ENCODE data around the gene GALNTL6. TPM values are rescaled to one million over a fixed set of nuclear protein-coding genes. Genes with fewer than 3 reads are reported as not detected.

Gene GALNTL6
- total RNA-seq, 1 donor from 2014 or later = not detected

GRCh38 chr4:172055498-172055897, 242.3 kb downstream of the GALNTL6 start:
- H3K36me3 Mint-ChIP-seq (ENCODE audit: low read depth) = no peaks in the 10 kb centered on the region
- no peaks in the 10 kb centered on the region for H3K4me1 Mint-ChIP-seq
- no peak overlapping the region for H3K27ac Mint-ChIP-seq
- H3K27me3 Mint-ChIP-seq = no peaks in the 10 kb centered on the region
- no peak overlapping the region for H3K4me3 Mint-ChIP-seq
- no peaks in the 10 kb centered on the region for H3K9me3 Mint-ChIP-seq
- DNase-seq = no peak
- intact Hi-C loops (cut with micrococcal nuclease) = no loop called here

GRCh38 chr4:172061204-172061603, 248.0 kb downstream of the GALNTL6 start:
- H3K4me1 Mint-ChIP-seq = no peaks in the 10 kb centered on the region
- H3K4me3 Mint-ChIP-seq = no peak overlapping the region
- no peak overlapping the region for H3K27ac Mint-ChIP-seq
- intact Hi-C loops (cut with micrococcal nuclease) = no loop called here
- DNase-seq = no peak
- H3K9me3 Mint-ChIP-seq = no peaks in the 10 kb centered on the region
- no peaks in the 10 kb centered on the region for H3K36me3 Mint-ChIP-seq (ENCODE audit: low read depth)
- H3K27me3 Mint-ChIP-seq = no peaks in the 10 kb centered on the region

- H3K4me3 Mint-ChIP-seq = no peak overlapping the region
- intact Hi-C loops (cut with micrococcal nuclease) = no loop called here
- no peaks in the 10 kb centered on the region for H3K9me3 Mint-ChIP-seq
- H3K36me3 Mint-ChIP-seq (ENCODE audit: low read depth) = no peaks in the 10 kb centered on the region
- no peaks in the 10 kb centered on the region for H3K4me1 Mint-ChIP-seq
- no peak for DNase-seq
- H3K27ac Mint-ChIP-seq = no peak overlapping the region
- H3K27me3 Mint-ChIP-seq = no peaks in the 10 kb centered on the region
Measured at GRCh38 chr4:172068506-172068905, 255.3 kb downstream of the GALNTL6 start.

- no peaks in the 10 kb centered on the region for H3K4me1 Mint-ChIP-seq
- intact Hi-C loops (cut with micrococcal nuclease) = no loop called here
- DNase-seq = no peak
- H3K27ac Mint-ChIP-seq = no peak overlapping the region
- H3K36me3 Mint-ChIP-seq (ENCODE audit: low read depth) = no peaks in the 10 kb centered on the region
- H3K9me3 Mint-ChIP-seq = no peaks in the 10 kb centered on the region
- no peak overlapping the region for H3K4me3 Mint-ChIP-seq
- no peaks in the 10 kb centered on the region for H3K27me3 Mint-ChIP-seq
Measured at GRCh38 chr4:172073590-172073989, 260.4 kb downstream of the GALNTL6 start.

- H3K4me3 Mint-ChIP-seq = no peak overlapping the region
Measured at GRCh38 chr4:172083272-172083671, 270.1 kb downstream of the GALNTL6 start.

GRCh38 chr4:172088556-172088955, 275.4 kb downstream of the GALNTL6 start:
- no peaks in the 10 kb centered on the region for H3K36me3 Mint-ChIP-seq (ENCODE audit: low read depth)
- intact Hi-C loops (cut with micrococcal nuclease) = no loop called here
- no peaks in the 10 kb centered on the region for H3K4me1 Mint-ChIP-seq
- no peak overlapping the region for H3K27ac Mint-ChIP-seq
- no peak overlapping the region for H3K4me3 Mint-ChIP-seq
- H3K9me3 Mint-ChIP-seq = no peaks in the 10 kb centered on the region
- H3K27me3 Mint-ChIP-seq = no peaks in the 10 kb centered on the region
- no peak for DNase-seq

More at GRCh38 chr4:172083272-172083671, 270.1 kb downstream of the GALNTL6 start:
- intact Hi-C loops (cut with micrococcal nuclease) = no loop called here
- no peaks in the 10 kb centered on the region for H3K9me3 Mint-ChIP-seq
- H3K36me3 Mint-ChIP-seq (ENCODE audit: low read depth) = no peaks in the 10 kb centered on the region
- no peak overlapping the region for H3K27ac Mint-ChIP-seq
- DNase-seq = no peak
- no peaks in the 10 kb centered on the region for H3K27me3 Mint-ChIP-seq
- no peaks in the 10 kb centered on the region for H3K4me1 Mint-ChIP-seq

- no peak for DNase-seq
- H3K27me3 Mint-ChIP-seq = no peaks in the 10 kb centered on the region
- H3K27ac Mint-ChIP-seq = no peak overlapping the region
- H3K9me3 Mint-ChIP-seq = peaks cover 3% of the 10 kb centered on the region
- no peaks in the 10 kb centered on the region for H3K4me1 Mint-ChIP-seq
- intact Hi-C loops (cut with micrococcal nuclease) = no loop called here
- H3K4me3 Mint-ChIP-seq = no peak overlapping the region
- no peaks in the 10 kb centered on the region for H3K36me3 Mint-ChIP-seq (ENCODE audit: low read depth)
Measured at GRCh38 chr4:172095161-172095560, 282.0 kb downstream of the GALNTL6 start.

GRCh38 chr4:172096786-172097185, 283.6 kb downstream of the GALNTL6 start:
- Mint-ChIP-seq H3K27me3 (no peaks in the 10 kb centered on the region), H3K4me1 (no peaks in the 10 kb centered on the region), H3K27ac (no peak overlapping the region), H3K4me3 (no peak overlapping the region), H3K9me3 (peaks cover 3% of the 10 kb centered on the region), H3K36me3 (ENCODE audit: low read depth) (no peaks in the 10 kb centered on the region)
- intact Hi-C loops (cut with micrococcal nuclease) = no loop called here
- DNase-seq = no peak

- peaks cover 3% of the 10 kb centered on the region for H3K9me3 Mint-ChIP-seq
- no peak overlapping the region for H3K27ac Mint-ChIP-seq
- intact Hi-C loops (cut with micrococcal nuclease) = no loop called here
- no peaks in the 10 kb centered on the region for H3K27me3 Mint-ChIP-seq
- H3K36me3 Mint-ChIP-seq (ENCODE audit: low read depth) = no peaks in the 10 kb centered on the region
- no peaks in the 10 kb centered on the region for H3K4me1 Mint-ChIP-seq
- no peak for DNase-seq
- H3K4me3 Mint-ChIP-seq = no peak overlapping the region
Measured at GRCh38 chr4:172099376-172099775, 286.2 kb downstream of the GALNTL6 start.

- intact Hi-C loops (cut with micrococcal nuclease) = no loop called here
- H3K27me3 Mint-ChIP-seq = no peaks in the 10 kb centered on the region
- no peak for DNase-seq
- H3K36me3 Mint-ChIP-seq (ENCODE audit: low read depth) = no peaks in the 10 kb centered on the region
- no peaks in the 10 kb centered on the region for H3K9me3 Mint-ChIP-seq
- H3K4me3 Mint-ChIP-seq = no peak overlapping the region
- no peak overlapping the region for H3K27ac Mint-ChIP-seq
- no peaks in the 10 kb centered on the region for H3K4me1 Mint-ChIP-seq
Measured at GRCh38 chr4:172103456-172103855, 290.3 kb downstream of the GALNTL6 start.

GRCh38 chr4:172104539-172104938, 291.3 kb downstream of the GALNTL6 start:
- Mint-ChIP-seq H3K4me1 (no peaks in the 10 kb centered on the region), H3K9me3 (no peaks in the 10 kb centered on the region), H3K4me3 (no peak overlapping the region), H3K27me3 (no peaks in the 10 kb centered on the region), H3K36me3 (ENCODE audit: low read depth) (no peaks in the 10 kb centered on the region), H3K27ac (no peak overlapping the region)
- no peak for DNase-seq
- intact Hi-C loops (cut with micrococcal nuclease) = no loop called here

GRCh38 chr4:172105918-172106317, 292.7 kb downstream of the GALNTL6 start:
- Mint-ChIP-seq H3K4me1 (no peaks in the 10 kb centered on the region), H3K27me3 (no peaks in the 10 kb centered on the region), H3K4me3 (no peak overlapping the region), H3K9me3 (no peaks in the 10 kb centered on the region), H3K36me3 (ENCODE audit: low read depth) (no peaks in the 10 kb centered on the region), H3K27ac (no peak overlapping the region)
- intact Hi-C loops (cut with micrococcal nuclease) = no loop called here
- no peak for DNase-seq

GRCh38 chr4:172109466-172109865, 296.3 kb downstream of the GALNTL6 start:
- H3K4me3 Mint-ChIP-seq = no peak overlapping the region
- intact Hi-C loops (cut with micrococcal nuclease) = no loop called here

GRCh38 chr4:172124656-172125308, 311.6 kb downstream of the GALNTL6 start:
- no peak for DNase-seq
- H3K4me3 Mint-ChIP-seq = no peak overlapping the region

More at GRCh38 chr4:172109466-172109865, 296.3 kb downstream of the GALNTL6 start:
- Mint-ChIP-seq H3K9me3 (no peaks in the 10 kb centered on the region), H3K27ac (no peak overlapping the region), H3K36me3 (ENCODE audit: low read depth) (no peaks in the 10 kb centered on the region), H3K4me1 (no peaks in the 10 kb centered on the region), H3K27me3 (no peaks in the 10 kb centered on the region)
- no peak for DNase-seq

GRCh38 chr4:172125443-172125842, 312.2 kb downstream of the GALNTL6 start:
- DNase-seq = no peak
- Mint-ChIP-seq H3K27ac (no peak overlapping the region), H3K9me3 (no peaks in the 10 kb centered on the region), H3K36me3 (ENCODE audit: low read depth) (no peaks in the 10 kb centered on the region), H3K4me3 (no peak overlapping the region), H3K27me3 (no peaks in the 10 kb centered on the region), H3K4me1 (no peaks in the 10 kb centered on the region)
- intact Hi-C loops (cut with micrococcal nuclease) = no loop called here

More at GRCh38 chr4:172124656-172125308, 311.6 kb downstream of the GALNTL6 start:
- H3K27ac Mint-ChIP-seq = no peak overlapping the region
- H3K36me3 Mint-ChIP-seq (ENCODE audit: low read depth) = no peaks in the 10 kb centered on the region
- no peaks in the 10 kb centered on the region for H3K9me3 Mint-ChIP-seq
- H3K27me3 Mint-ChIP-seq = no peaks in the 10 kb centered on the region
- intact Hi-C loops (cut with micrococcal nuclease) = no loop called here
- no peaks in the 10 kb centered on the region for H3K4me1 Mint-ChIP-seq

Data from activated CD4-positive, alpha-beta T cell treated with anti-CD3 and anti-CD28 coated beads, Interleukin-2, amount 10 ng/mL, durations not matched to agents 24 days and 14 days (primary cell).